Spleen (tissue), 7 donors: ENCODE measurements around the gene CTDSPL.

Experiments
- CTCF ChIP-seq, 11 experiments: fragments of 200-600 bp in 7 of 11; fragments of 450-650 bp in 4 of 11; sonication (generic) in 4 of 11; IDR thresholded peaks in 8 of 11; conservative IDR thresholded peaks in 3 of 11; 1 replicate in 7 of 11; 2 replicates in 4 of 11; pipeline versions ENCODE4 v1.4.0 to v1.8.0; 2016 to 2021; ENCODE audit warnings: antibody characterized with exemption in 11 of 11, inconsistent platforms in 4 of 11, mild to moderate bottlenecking in 1 of 11
- POLR2A ChIP-seq, 3 donors: fragments of 450-650 bp; IDR thresholded peaks; one replicate each; pipeline ENCODE4 v1.5.1; 2017; ENCODE audit warnings: antibody characterized with exemption in 3 of 3, mild to moderate bottlenecking in 1 of 3
- POLR2AphosphoS5 ChIP-seq, 3 donors: sonication (generic); formaldehyde crosslinking; IDR thresholded peaks; one replicate each; pipeline ENCODE4 v1.5.1; 2017; ENCODE audit warnings: antibody characterized with exemption in 3 of 3
- donor health status: DM: no; HTN: no; CAD: no; lungs with moderate emphysema.
- donor health status: DM: no; HTN: no; CAD: no.
- donor health status: DM: no; HTN: no; CAD: no.

- TF ChIP-seq CTCF (IDR thresholded peaks at IDR 0.05 in 8 of 11, conservative IDR thresholded peaks at IDR 0.05 in 3 of 11) (no peak), POLR2AphosphoS5 (IDR thresholded peaks at IDR 0.05) (no peak), POLR2A (IDR thresholded peaks at IDR 0.05) (no peak)
Measured at GRCh38 chr3:37953707-37954394, 92.2 kb downstream of the CTDSPL start.
